WI38 (cell line): ENCODE data around the gene RNASE8.

Experiments
- H3K4me3 ChIP-seq: 2 replicates; pipeline ENCODE4 v1.5.1; 2011; ENCODE audit warnings: low read depth, mild to moderate bottlenecking, control low read depth, low read length
- CTCF ChIP-seq: IDR thresholded peaks from 2 replicates; pipeline ENCODE4 v1.5.1; 2012; ENCODE audit warnings: low read depth, mild to moderate bottlenecking, control low read depth, low read length

RNASE8 gene

GRCh38 chr14:21090940-21091663 lies 33.5 kb downstream of the RNASE8 start:
- H3K4me3 ChIP-seq = no peak overlapping the region
- TF ChIP-seq CTCF = no peak

- no peak for TF ChIP-seq CTCF
- H3K4me3 ChIP-seq = no peak overlapping the region
These were observed 34.2 kb downstream of the RNASE8 start for GRCh38 chr14:21091821-21092272.

- H3K4me3 ChIP-seq = no peak overlapping the region
- peak; percentile 100 for TF ChIP-seq CTCF
These were observed 34.8 kb downstream of the RNASE8 start for GRCh38 chr14:21092273-21093011.

- no peak for TF ChIP-seq CTCF
- no peak overlapping the region for H3K4me3 ChIP-seq
These were observed 35.4 kb downstream of the RNASE8 start for GRCh38 chr14:21093018-21093417.

- H3K4me3 ChIP-seq = no peak overlapping the region
- TF ChIP-seq CTCF = no peak
These were observed 36.4 kb downstream of the RNASE8 start for GRCh38 chr14:21093769-21094681.

- no peak overlapping the region for H3K4me3 ChIP-seq
- no peak for TF ChIP-seq CTCF
These were observed 38.0 kb downstream of the RNASE8 start for GRCh38 chr14:21095430-21096205.
